A673 (cell line): ENCODE data around the gene DCHS2.

Experiments
- CTCF ChIP-seq: fragments of 300-800, 200-600 bp; sonication (generic); conservative IDR thresholded peaks from 2 replicates; pipeline ENCODE4 v1.5.1; 2017; ENCODE audit warnings: low read depth, mild to moderate bottlenecking, antibody characterized with exemption, low read length, moderate library complexity, mixed read lengths
- EZH2 ChIP-seq: fragments of 200-600 bp; sonication (generic); IDR thresholded peaks from 2 replicates; pipeline ENCODE4 v1.6.1; 2017; ENCODE audit warnings: borderline replicate concordance, low read depth, mild to moderate bottlenecking, mixed read lengths, antibody characterized with exemption, low read length; ENCODE audit not compliant: poor library complexity, severe bottlenecking

- TF ChIP-seq EZH2 (no peak), CTCF (no peak)
Measured at GRCh38 chr4:154276496-154276895, 215.1 kb downstream of the DCHS2 start.
